Activated CD8-positive, alpha-beta T cell treated with anti-CD3 and anti-CD28 coated beads for 36 hours (primary cell): ENCODE results near the gene ACSM6. TPM values are rescaled to one million over a fixed set of nuclear protein-coding genes. Genes with fewer than 3 reads are reported as not detected.

ENCODE experiments used
- ATAC-seq: fragments of 200-7000 bp; cut with Tn5 transposase; one replicate; pipeline ENCODE4 v1.10.0; 2021; ENCODE audit warnings: mild to moderate bottlenecking, moderate library complexity
- CTCF ChIA-PET: fragments of 350-600 bp; sonication (Branson Sonifier 250); formaldehyde crosslinking; loops from one replicate; lab custom pipeline; 2021; ENCODE audit warnings: antibody characterized with exemption; lab: Charles Lee
- POLR2A ChIA-PET: fragments of 350-600 bp; sonication (Branson Sonifier 250); formaldehyde crosslinking; loops from one replicate; lab custom pipeline; 2021; ENCODE audit warnings: antibody characterized with exemption; lab: Charles Lee
- DNase-seq: peaks from one replicate; pipeline ENCODE4 v3.0.0-alpha.2; 2020
- H3K27ac Mint-ChIP-seq: one replicate; pipeline ENCODE4 v1.8.0; 2021; ENCODE audit warnings: mild to moderate bottlenecking, mixed read lengths
- H3K27me3 Mint-ChIP-seq: one replicate; pipeline ENCODE4 v1.8.0; 2021; ENCODE audit warnings: mixed read lengths
- H3K36me3 Mint-ChIP-seq: one replicate; pipeline ENCODE4 v1.8.0; 2021; ENCODE audit warnings: low read depth, mixed read lengths
- H3K4me1 Mint-ChIP-seq: one replicate; pipeline ENCODE4 v1.8.0; 2021; ENCODE audit warnings: low read depth, mixed read lengths
- H3K4me3 Mint-ChIP-seq: one replicate; pipeline ENCODE4 v1.8.0; 2021; ENCODE audit warnings: mild to moderate bottlenecking, moderate library complexity, mixed read lengths
- H3K9me3 Mint-ChIP-seq: one replicate; pipeline ENCODE4 v1.8.0; 2021; ENCODE audit warnings: mixed read lengths
- intact Hi-C: fragments of 100-400 bp; cut with micrococcal nuclease; formaldehyde crosslinking; loops from one replicate; pipeline ENCODE4 v1.10.0; 2022
- total RNA-seq, 2 experiments: library from RNA; stranded (reverse); gene quantifications; one replicate each; pipeline ENCODE4 v1.2.3, GENCODE V29; 2021
- TF ChIP-seq, protein P1 (sequence below): fragments of 200-600 bp; IDR thresholded peaks from one replicate; pipeline ENCODE4 v1.8.0; 2022; ENCODE audit warnings: antibody characterized with exemption, mild to moderate bottlenecking

The ACSM6 gene
- total RNA-seq, 2 experiments from 2014 or later, result not detected

DNA sequence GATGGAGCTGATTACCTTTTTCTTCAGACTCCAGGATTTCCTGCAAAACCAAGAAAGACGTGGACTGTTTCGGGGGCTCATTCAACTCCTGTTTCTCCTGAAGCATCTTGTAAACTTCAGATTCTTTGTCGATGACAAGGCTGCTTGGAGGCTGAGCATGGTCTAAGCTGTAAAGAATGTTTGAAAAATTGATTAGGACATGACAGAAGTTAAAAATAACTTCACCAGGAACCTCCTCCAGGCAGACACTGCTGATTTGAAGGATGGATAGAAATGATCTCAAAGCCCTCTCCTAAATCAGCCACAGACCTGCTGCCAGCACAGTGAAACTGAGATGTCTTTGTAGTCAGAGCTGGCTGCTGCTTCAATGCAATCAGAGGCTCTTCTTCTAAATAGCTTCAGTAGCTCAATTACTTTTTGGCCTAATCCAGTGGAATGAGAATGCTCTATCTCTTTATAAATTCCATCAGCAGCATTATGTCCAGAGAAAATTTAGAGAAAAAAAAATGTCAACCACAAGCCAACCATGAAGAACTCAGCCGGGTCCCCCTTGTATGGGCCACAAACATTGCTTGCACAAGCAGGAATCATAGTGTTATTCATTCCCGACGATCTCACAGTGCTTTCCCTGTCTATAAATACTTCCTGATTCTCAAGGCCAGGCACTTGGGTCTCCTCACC is 53.3 kb downstream of the ACSM6 start:
- Mint-ChIP-seq H3K4me1 (peaks cover 4% of the 10 kb centered on the region), H3K9me3 (no peaks in the 10 kb centered on the region), H3K27me3 (peaks cover 9% of the 10 kb centered on the region), H3K4me3 (no peak overlapping the region), H3K36me3 (no peaks in the 10 kb centered on the region), H3K27ac (no peak overlapping the region)
- DNase-seq (no peak), ATAC-seq (no peak)
- POLR2A ChIA-PET, result interaction anchor here (1.0 kb wide), 1 partner anchor 16 kb away, joined by 3 read pairs; no protein-coding TSS in a partner anchor
- CTCF ChIA-PET, result interaction anchor here (0.6 to 8.2 kb wide), 20 partner anchors 10 to 1055 kb away, joined by 3 to 244 read pairs (median 4); no protein-coding TSS in a partner anchor
- TF ChIP-seq, protein P1, sequence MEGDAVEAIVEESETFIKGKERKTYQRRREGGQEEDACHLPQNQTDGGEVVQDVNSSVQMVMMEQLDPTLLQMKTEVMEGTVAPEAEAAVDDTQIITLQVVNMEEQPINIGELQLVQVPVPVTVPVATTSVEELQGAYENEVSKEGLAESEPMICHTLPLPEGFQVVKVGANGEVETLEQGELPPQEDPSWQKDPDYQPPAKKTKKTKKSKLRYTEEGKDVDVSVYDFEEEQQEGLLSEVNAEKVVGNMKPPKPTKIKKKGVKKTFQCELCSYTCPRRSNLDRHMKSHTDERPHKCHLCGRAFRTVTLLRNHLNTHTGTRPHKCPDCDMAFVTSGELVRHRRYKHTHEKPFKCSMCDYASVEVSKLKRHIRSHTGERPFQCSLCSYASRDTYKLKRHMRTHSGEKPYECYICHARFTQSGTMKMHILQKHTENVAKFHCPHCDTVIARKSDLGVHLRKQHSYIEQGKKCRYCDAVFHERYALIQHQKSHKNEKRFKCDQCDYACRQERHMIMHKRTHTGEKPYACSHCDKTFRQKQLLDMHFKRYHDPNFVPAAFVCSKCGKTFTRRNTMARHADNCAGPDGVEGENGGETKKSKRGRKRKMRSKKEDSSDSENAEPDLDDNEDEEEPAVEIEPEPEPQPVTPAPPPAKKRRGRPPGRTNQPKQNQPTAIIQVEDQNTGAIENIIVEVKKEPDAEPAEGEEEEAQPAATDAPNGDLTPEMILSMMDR, result no peak
- intact Hi-C loops, result loop anchor here (2.0 to 10.0 kb wide), 2 partner anchors 113 to 613 kb away; no protein-coding TSS in a partner anchor

DNA sequence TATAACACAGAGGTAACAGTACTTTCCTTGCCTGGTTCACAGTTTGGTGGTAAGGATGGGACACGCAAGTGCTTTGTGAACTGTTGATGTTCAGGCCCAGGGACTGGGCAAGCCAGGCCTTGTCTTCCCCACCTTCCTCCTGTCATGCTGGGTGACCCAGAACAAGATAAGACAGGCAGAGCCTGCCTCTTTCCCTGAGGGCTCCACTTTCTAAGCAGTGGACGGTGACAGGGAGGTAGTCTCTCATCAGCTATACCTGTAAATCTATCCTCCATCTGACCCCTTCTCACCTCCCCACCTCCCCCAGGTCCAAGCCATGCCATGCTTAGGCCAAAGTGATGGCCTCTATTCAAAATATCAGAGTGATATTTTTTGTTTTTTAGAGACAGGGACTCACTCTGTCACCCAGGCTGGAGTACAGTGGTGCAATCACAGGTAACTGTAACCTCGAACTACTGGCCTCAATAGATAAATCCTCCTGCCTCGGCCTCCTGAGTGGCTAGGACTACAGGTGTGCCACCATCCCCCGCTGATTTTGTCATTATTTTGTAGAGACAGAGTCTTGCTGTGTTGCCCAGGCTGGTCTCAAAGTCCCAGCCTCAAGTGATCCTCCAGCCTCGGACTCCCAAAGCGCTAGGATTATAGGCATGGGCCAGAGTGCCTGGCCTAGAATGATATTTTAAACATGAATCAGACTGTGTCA is 54.0 kb downstream of the ACSM6 start:
- peaks cover 4% of the 10 kb centered on the region for H3K4me1 Mint-ChIP-seq
- peaks cover 9% of the 10 kb centered on the region for H3K27me3 Mint-ChIP-seq
- CTCF ChIA-PET, result interaction anchor here (1.1 to 8.2 kb wide), 5 partner anchors 23 to 127 kb away, joined by 3 to 244 read pairs (median 10); no protein-coding TSS in a partner anchor
- DNase-seq (no peak), ATAC-seq (no peak)
- POLR2A ChIA-PET, result no interaction called here
- intact Hi-C loops, result loop anchor here (2.0 to 10.0 kb wide), 2 partner anchors 113 to 613 kb away; no protein-coding TSS in a partner anchor
- H3K36me3 Mint-ChIP-seq, result no peaks in the 10 kb centered on the region
- TF ChIP-seq, protein P1, result no peak
- H3K9me3 Mint-ChIP-seq, result no peaks in the 10 kb centered on the region
- H3K27ac Mint-ChIP-seq, result no peak overlapping the region
- H3K4me3 Mint-ChIP-seq, result no peak overlapping the region

DNA sequence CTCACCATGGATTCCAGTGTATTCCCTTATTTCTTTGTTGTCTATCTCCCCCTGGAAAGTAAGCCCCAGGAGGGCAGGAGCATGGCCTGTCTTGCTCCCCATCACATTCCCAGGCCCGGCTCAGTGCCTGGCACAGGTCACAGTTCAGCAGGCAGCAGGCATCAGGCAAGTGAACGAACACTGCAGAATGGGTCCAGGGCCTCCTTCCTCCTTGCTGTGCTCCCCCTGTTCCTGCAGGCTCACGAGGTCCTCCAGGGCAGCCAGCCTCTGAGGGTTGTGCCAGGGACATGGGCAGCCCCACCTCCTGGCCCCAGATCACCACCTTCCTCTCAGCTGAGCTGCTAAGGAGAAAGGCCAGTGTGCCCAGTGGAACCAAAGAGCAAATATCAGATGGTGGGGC is 55.0 kb downstream of the ACSM6 start:
- intact Hi-C loops, result loop anchor here (10.0 kb wide), 1 partner anchor 614 kb away; no protein-coding TSS in a partner anchor
- ChIA-PET POLR2A (no interaction called here), CTCF (interaction anchor here (0.6 to 1.7 kb wide), 2 partner anchors 114 to 126 kb away, joined by 4 read pairs; no protein-coding TSS in a partner anchor)
- DNase-seq, result no peak
- Mint-ChIP-seq H3K27me3 (peaks cover 7% of the 10 kb centered on the region), H3K9me3 (no peaks in the 10 kb centered on the region), H3K27ac (no peak overlapping the region), H3K36me3 (no peaks in the 10 kb centered on the region), H3K4me3 (no peak overlapping the region), H3K4me1 (peaks cover 4% of the 10 kb centered on the region)
- no peak for ATAC-seq
- TF ChIP-seq, protein P1, result no peak

DNA sequence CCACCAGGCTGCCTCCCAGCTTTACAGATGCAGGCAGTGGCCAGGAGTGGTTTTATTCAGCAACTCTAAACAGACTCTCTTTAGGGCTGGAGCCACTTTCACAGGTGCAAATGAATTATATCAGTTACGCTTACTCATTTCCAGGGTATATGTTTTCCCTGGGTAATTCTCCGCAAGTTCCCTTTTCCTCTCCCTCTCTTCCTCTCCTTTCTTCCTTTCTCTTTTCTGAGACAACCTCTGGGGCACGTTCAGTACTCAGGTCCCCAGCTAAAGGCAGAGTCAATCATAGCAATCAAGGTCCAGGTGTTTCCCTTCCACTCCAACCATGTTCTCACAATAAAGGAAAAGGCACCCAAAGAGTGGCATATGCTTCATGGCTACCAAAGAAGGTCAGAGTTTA is 55.4 kb downstream of the ACSM6 start:
- intact Hi-C loops, result loop anchor here (10.0 kb wide), 1 partner anchor 615 kb away; no protein-coding TSS in a partner anchor
- Mint-ChIP-seq H3K27me3 (peaks cover 7% of the 10 kb centered on the region), H3K4me1 (peaks cover 4% of the 10 kb centered on the region), H3K4me3 (no peak overlapping the region), H3K9me3 (no peaks in the 10 kb centered on the region), H3K27ac (no peak overlapping the region), H3K36me3 (no peaks in the 10 kb centered on the region)
- CTCF ChIA-PET, result interaction anchor here (0.6 to 1.7 kb wide), 2 partner anchors 114 to 125 kb away, joined by 4 read pairs; no protein-coding TSS in a partner anchor
- no peak for ATAC-seq
- TF ChIP-seq, protein P1, result no peak
- POLR2A ChIA-PET, result no interaction called here
- DNase-seq, result no peak
